HG02571 (cell line): ENCODE results near the gene CD247.

Experiments used
- ATAC-seq: cut with Tn5 transposase; IDR thresholded peaks from one replicate; pipeline ENCODE4 v1.9.1; 2021; ENCODE audit warnings: mild to moderate bottlenecking, moderate library complexity; ENCODE audit not compliant: unreplicated experiment

The CD247 gene

GRCh38 chr1:167419245-167419644 is 99.1 kb downstream of the CD247 start:
- no peak for ATAC-seq

- ATAC-seq = no peak
Measured at GRCh38 chr1:167418391-167418790, 99.9 kb downstream of the CD247 start.

- ATAC-seq = no peak
Measured at GRCh38 chr1:167416506-167416905, 101.8 kb downstream of the CD247 start.

- no peak for ATAC-seq
Measured at GRCh38 chr1:167413328-167413727, 105.0 kb downstream of the CD247 start.

DNA sequence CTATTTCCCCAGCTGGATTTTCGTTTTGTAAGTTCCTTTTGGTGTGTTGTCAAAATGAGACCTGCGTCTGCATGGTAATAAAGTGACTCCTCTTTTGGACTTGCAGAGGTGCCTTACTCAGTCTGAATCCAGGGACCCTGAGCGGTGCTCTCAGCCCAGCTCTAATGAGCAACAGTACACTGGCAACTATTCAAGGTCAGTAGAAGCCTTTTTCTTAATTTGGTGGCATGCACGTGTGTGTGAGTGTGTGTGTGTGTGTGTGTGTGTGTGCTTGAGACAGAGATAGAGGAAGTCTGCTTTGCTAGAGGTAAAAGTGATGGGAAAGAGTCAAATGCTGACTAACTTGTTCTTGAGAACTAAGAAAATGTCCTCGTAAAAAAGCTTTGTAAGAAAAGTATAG is 105.4 kb downstream of the CD247 start:
- no peak for ATAC-seq

GRCh38 chr1:167412072-167412471 is 106.3 kb downstream of the CD247 start:
- ATAC-seq = no peak

DNA sequence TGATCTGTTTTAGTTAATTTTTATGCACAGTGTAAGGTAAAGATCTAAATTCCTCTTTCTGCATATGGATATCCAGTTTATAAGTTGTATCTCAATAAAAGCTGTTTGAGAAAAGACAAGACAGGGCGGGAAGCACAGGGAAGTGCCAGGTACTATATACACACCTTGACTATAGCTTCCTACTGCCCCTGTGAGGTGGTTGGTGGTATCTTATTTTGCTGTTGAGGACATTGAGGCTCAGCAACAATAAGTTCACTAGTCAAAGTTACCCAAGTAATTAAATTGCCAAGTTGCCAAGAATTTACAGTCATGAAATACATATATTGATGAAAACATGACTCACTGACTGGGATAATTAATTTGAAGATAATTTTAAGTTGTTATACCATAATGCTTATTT is 109.1 kb downstream of the CD247 start:
- ATAC-seq = no peak

- ATAC-seq = no peak
Measured at GRCh38 chr1:167408355-167408754, 110.0 kb downstream of the CD247 start.

DNA sequence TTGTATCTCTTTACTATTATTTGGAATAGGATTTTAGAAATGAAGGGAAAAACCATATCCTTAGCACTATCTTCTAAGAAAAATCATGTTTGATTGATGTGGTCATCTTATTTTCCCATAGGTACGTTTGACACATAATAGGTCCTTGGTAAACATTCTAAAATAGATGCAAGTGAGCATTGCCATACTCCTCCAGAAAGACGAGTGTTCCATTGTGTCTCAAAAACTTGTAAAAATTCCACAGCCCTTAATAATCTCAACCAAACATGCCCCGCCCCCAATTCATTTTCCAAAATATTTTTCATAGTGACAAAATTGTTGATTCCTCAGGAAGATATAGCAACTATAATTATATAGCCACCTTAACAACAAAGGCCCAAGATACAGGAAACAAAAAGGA is 113.4 kb downstream of the CD247 start:
- ATAC-seq = no peak

GRCh38 chr1:167404161-167404888 is 114.0 kb downstream of the CD247 start:
- no peak for ATAC-seq

DNA sequence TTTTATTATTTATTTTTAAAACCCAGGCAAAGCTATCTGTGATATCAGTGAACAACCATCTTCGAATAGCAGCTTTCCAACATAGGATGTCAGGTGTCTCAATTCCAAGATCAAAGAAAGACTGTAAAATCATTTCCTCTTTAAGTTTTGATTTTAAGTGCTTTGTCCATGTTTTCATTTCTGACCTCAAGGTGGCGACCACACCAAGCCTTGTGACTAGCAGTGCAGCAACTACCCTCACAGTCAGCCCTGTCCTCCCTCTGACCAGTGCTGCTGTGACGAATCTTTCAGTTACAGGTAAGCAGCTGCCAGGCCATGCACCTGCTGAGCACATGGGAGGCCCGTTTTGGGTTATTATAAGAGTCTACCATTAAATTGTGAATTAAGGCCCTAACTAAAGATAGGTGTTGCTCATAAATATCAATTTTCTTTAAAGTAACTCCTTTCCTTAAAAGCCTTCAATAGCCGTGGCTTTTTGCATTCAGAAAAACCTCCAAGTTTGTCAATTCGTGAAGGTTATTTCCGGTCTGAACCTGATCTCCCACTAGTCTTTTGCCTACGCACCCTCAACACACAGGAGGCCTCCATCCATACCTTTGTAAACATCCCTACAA is 117.0 kb downstream of the CD247 start:
- ATAC-seq = no peak

- ATAC-seq = no peak
Measured at GRCh38 chr1:167400359-167400953, 117.9 kb downstream of the CD247 start.

- no peak for ATAC-seq
Measured at GRCh38 chr1:167392200-167392696, 126.1 kb downstream of the CD247 start.

- no peak for ATAC-seq
Measured at GRCh38 chr1:167388976-167389375, 129.4 kb downstream of the CD247 start.

GRCh38 chr1:167387251-167387910 is 130.9 kb downstream of the CD247 start:
- no peak for ATAC-seq
